ENCODE results near the gene PHACTR4. TPM values are rescaled to one million over a fixed set of nuclear protein-coding genes. Genes with fewer than 3 reads are reported as not detected.

Gene PHACTR4
- total RNA-seq, 2 donors from 2014 or later: 38.9 to 45.0 TPM

DNA sequence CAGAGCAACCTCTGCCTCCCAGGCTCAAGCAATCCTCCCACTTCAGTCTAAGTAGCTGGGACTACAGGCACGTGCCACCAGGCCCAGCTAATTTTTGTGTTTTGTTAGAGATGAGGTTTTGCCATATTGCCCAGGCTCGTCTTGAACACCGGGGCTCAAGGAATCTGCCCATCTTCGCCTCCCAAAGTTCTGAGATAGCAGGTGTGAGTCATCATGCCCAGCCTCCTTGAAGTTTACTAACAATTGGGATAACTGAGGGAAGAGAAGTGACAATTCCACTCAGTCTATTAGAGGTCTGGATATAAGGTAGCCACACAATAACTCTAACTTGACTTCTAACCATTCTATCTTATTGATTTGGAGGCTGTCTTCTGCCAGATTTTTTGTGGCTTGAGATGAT lies 130.0 kb downstream of the PHACTR4 start:
- no peaks in the 10 kb centered on the region for H3K27me3 ChIP-seq (replicated peaks; ENCODE audit: insufficient read depth)
- intact Hi-C loops (cut with DNase I): loop anchor here (5.0 kb wide), 1 partner anchor 92 kb away; no protein-coding TSS in a partner anchor
- H3K4me1 ChIP-seq (replicated peaks): no peaks in the 10 kb centered on the region
- H3K4me3 ChIP-seq: no peak overlapping the region
- H3K9me3 ChIP-seq: no peaks in the 10 kb centered on the region
- DNase-seq (ENCODE audit: low spot score): no peak
- peaks cover 0 to 4% of the 10 kb centered on the region in 2 donors for H3K36me3 ChIP-seq
- no peak for TF ChIP-seq POLR2A (IDR thresholded peaks at IDR 0.05)
- no peak for TF ChIP-seq POLR2AphosphoS5 (IDR thresholded peaks at IDR 0.05)
- TF ChIP-seq, protein P1, sequence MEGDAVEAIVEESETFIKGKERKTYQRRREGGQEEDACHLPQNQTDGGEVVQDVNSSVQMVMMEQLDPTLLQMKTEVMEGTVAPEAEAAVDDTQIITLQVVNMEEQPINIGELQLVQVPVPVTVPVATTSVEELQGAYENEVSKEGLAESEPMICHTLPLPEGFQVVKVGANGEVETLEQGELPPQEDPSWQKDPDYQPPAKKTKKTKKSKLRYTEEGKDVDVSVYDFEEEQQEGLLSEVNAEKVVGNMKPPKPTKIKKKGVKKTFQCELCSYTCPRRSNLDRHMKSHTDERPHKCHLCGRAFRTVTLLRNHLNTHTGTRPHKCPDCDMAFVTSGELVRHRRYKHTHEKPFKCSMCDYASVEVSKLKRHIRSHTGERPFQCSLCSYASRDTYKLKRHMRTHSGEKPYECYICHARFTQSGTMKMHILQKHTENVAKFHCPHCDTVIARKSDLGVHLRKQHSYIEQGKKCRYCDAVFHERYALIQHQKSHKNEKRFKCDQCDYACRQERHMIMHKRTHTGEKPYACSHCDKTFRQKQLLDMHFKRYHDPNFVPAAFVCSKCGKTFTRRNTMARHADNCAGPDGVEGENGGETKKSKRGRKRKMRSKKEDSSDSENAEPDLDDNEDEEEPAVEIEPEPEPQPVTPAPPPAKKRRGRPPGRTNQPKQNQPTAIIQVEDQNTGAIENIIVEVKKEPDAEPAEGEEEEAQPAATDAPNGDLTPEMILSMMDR (IDR thresholded peaks at IDR 0.05): no peak
- no peak overlapping the region for H3K27ac ChIP-seq
- WGBS: 85% methylated on average over 4 of the region's 4 CpGs

DNA sequence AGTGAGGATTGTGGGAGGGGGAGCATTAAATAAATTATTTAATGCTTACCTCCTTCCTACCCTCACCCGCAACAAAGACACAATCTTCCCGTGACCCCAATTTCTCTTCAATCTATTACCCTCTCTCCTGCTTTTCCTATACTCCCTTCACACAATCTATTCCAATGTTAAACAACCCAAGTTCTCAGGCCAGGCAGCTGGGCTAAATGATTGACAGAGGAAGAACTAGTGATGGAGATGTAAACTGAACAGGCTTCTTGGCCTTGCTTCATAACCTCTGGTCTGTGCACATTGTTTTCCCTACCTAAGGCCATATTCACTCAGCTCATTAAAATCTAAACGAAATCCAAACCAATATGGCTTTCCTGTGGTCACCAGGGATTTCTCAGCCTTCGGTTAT lies 132.4 kb downstream of the PHACTR4 start:
- no peak for DNase-seq (ENCODE audit: low spot score)
- no peak overlapping the region for H3K27ac ChIP-seq
- H3K4me1 ChIP-seq (replicated peaks): no peaks in the 10 kb centered on the region
- 76% methylated on average over 4 of the region's 4 CpGs for WGBS
- peaks cover 0 to 1% of the 10 kb centered on the region in 2 donors for H3K36me3 ChIP-seq
- intact Hi-C loops (cut with DNase I): no loop called here
- TF ChIP-seq POLR2A (IDR thresholded peaks at IDR 0.05): no peak
- TF ChIP-seq, protein P1 (IDR thresholded peaks at IDR 0.05): no peak
- no peak for TF ChIP-seq POLR2AphosphoS5 (IDR thresholded peaks at IDR 0.05)
- no peaks in the 10 kb centered on the region for H3K27me3 ChIP-seq (replicated peaks; ENCODE audit: insufficient read depth)
- H3K4me3 ChIP-seq: no peak overlapping the region
- no peaks in the 10 kb centered on the region for H3K9me3 ChIP-seq

DNA sequence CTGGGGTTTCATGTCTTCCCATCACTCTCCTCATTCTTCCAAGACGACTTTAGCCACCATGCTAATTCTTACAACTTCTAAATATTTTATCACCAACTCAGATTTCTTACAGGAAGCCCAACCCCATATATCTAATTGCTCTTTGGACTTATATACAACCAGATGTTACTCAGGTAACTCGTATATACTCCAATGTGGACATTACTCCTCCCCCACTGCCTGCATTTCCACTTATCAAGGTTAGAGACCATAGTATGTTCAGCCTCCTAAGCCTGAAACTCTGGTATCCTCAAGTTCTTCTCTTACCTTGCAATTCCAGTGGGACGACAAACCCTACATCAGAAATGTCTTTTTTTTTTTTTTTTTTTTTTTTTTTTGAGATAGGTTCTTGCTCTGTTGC lies 133.6 kb downstream of the PHACTR4 start:
- no peaks in the 10 kb centered on the region for H3K9me3 ChIP-seq
- no peak overlapping the region for H3K4me3 ChIP-seq
- no peak overlapping the region for H3K27ac ChIP-seq
- H3K4me1 ChIP-seq (replicated peaks): no peaks in the 10 kb centered on the region
- WGBS: 68% methylated on average over 3 of the region's 3 CpGs
- DNase-seq (ENCODE audit: low spot score): no peak
- no peaks in the 10 kb centered on the region for H3K36me3 ChIP-seq
- intact Hi-C loops (cut with DNase I): no loop called here
- no peaks in the 10 kb centered on the region for H3K27me3 ChIP-seq (replicated peaks; ENCODE audit: insufficient read depth)
- TF ChIP-seq POLR2A (IDR thresholded peaks at IDR 0.05): no peak
- TF ChIP-seq POLR2AphosphoS5 (IDR thresholded peaks at IDR 0.05): no peak

DNA sequence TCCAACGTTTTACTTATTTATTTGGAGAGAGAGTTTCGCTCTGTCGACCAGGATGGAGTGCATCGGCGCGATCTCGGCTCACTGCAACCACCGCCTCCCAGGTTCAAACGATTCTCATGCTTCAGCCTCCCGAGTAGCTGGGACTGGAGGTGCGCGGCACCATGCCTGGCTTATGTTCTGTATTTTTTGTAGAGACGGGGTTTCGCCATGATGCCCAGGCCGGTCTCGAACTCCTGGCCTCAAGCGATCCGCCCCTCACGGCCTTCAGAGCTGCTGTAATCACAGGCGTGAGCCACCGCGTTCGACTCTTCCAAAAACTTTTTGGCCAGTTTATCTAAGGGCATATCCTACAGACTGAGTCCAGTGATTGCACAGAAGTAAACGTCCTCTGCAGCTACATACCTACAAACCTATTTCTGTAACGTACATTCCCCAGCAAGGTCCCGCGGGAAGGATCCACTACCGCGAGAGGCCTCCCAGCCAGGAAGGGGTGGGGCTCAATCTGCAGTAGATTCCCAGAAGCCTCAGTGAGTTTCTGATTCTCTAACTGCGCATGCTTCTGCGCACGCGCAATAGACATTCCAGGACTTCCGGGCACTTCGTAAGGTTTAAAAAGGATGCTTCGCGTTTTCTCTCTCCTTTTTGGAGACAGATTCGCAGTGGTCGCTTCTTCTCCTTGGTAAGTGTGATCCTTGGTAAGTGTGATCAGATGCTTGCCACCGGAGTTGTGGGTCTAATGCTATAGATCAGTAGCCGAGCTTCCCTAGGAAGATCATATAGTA lies 136.1 kb downstream of the PHACTR4 start, which contains the start of gene RCC1:
Gene RCC1, plus strand, starts transcription at position 638 of the 782 bp plus-strand sequence. CDS start 23,824 bp downstream, outside the sequence.
- H3K27me3 ChIP-seq (replicated peaks; ENCODE audit: insufficient read depth): no peaks in the 10 kb centered on the region
- H3K9me3 ChIP-seq: no peaks in the 10 kb centered on the region
- WGBS: 1% methylated on average over 41 of the region's 41 CpGs
- H3K27ac ChIP-seq: peak within 1 kb of the TSS; percentile 71 to 77
- peaks cover 0 to 10% of the 10 kb centered on the region in 2 donors for H3K36me3 ChIP-seq
- intact Hi-C loops (cut with DNase I): no loop called here
- no peaks in the 10 kb centered on the region for H3K4me1 ChIP-seq (replicated peaks)
- peak within 1 kb of the TSS; percentile 57 to 72 for H3K4me3 ChIP-seq
- TF ChIP-seq, protein P1 (IDR thresholded peaks at IDR 0.05): peak in 2 of 4 experiments; percentile 2 to 31
- TF ChIP-seq POLR2A (IDR thresholded peaks at IDR 0.05) (peak; percentile 92), POLR2AphosphoS5 (IDR thresholded peaks at IDR 0.05) (peak; percentile 100)
- DNase-seq (ENCODE audit: low spot score): peak; percentile 96

DNA sequence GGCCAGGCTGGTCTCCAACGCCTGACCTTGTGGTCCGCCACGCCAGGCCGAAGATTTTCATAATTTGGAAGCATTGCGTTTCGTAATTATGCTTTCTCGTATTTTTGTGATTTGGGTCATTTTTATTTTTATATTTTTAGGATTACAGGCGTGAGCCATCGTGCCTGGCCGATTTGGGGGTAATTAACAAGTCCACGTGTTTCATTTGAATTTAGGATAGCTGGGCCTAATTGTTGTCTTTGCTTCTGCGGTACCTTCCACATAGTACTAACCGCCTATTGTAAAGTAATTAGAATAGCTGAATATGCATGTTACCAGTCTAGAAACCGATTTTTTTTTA lies 137.3 kb downstream of the PHACTR4 start:
- H3K27me3 ChIP-seq (replicated peaks; ENCODE audit: insufficient read depth): no peaks in the 10 kb centered on the region
- intact Hi-C loops (cut with DNase I): no loop called here
- H3K4me1 ChIP-seq (replicated peaks): no peaks in the 10 kb centered on the region
- peak overlapping the region; percentile 71 to 77 for H3K27ac ChIP-seq
- 1% methylated on average over 14 of the region's 14 CpGs for WGBS
- peak overlapping the region; percentile 57 to 72 for H3K4me3 ChIP-seq
- DNase-seq (ENCODE audit: low spot score): no peak
- peaks cover 0 to 11% of the 10 kb centered on the region in 2 donors for H3K36me3 ChIP-seq
- no peaks in the 10 kb centered on the region for H3K9me3 ChIP-seq
- TF ChIP-seq POLR2AphosphoS5 (IDR thresholded peaks at IDR 0.05): no peak
- no peak for TF ChIP-seq POLR2A (IDR thresholded peaks at IDR 0.05)
- TF ChIP-seq, protein P1 (IDR thresholded peaks at IDR 0.05): no peak
